ENCODE measurements around the gene ANKHD1. TPM values are rescaled to one million over a fixed set of nuclear protein-coding genes. Genes with fewer than 3 reads are reported as not detected.

The ANKHD1 gene
- total and polyA plus RNA-seq, 12 donors, result 58.2 to 141 (median 99.2) TPM

DNA sequence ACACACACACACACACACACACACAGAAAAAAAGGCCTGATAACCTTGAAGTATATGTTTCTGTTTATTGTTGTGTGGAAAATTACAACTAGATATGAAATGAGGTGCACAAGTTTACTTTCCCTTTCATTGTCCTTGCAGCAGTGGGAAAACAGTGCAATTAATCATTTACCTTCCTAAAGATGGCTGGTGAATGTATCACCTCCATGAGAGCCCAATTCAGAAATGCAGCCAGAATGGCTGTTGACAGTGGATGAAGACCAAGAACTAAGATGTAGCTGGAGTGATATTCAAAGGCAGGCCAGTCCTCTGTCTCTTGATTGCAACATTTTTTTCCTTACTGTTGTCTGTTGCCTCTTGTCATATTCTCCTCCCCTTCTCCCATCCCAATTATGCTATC is 96.3 kb downstream of the ANKHD1 start:
- no peak overlapping the region for H3K4me3 ChIP-seq
- peak overlapping the region in 1 of 5 donors; percentile 2 for H3K27ac ChIP-seq
- DNase-seq, result no peak
- no peaks in the 10 kb centered on the region for H3K9me3 ChIP-seq (replicated peaks in 1 of 3)
- H3K36me3 ChIP-seq (replicated peaks in 1 of 2), result peaks cover 0 to 9% of the 10 kb centered on the region in 2 donors
- H3K27me3 ChIP-seq, result no peaks in the 10 kb centered on the region
- intact Hi-C loops (cut with DNase I), result no loop called here
- peaks cover 7 to 9% of the 10 kb centered on the region in 2 donors for H3K4me1 ChIP-seq (replicated peaks in 1 of 2)
- TF ChIP-seq POLR2A (IDR thresholded peaks at IDR 0.05) (no peak), CTCF (IDR thresholded peaks at IDR 0.05) (no peak)

DNA sequence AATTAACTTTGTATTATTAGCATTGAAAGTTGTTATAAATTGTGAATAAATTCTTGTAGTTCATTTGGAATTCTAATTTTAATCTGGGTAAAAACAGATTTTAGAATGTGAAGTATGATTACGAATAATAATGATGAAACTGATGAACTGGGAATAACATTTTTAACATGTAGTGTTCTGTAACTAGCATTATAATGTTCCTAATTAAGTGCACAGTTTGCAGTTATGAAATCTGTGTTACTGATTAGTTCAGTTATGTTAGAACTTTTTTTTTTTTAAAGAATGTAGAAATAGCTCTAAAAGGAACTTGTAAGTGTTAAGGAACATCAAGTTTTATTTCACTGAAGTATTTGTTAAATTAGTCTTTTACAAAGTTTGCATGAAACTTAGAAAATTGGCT is 97.0 kb downstream of the ANKHD1 start:
- no peak for DNase-seq
- Histone ChIP-seq H3K36me3 (replicated peaks in 1 of 2) (peaks cover 0 to 9% of the 10 kb centered on the region in 2 donors), H3K27me3 (no peaks in the 10 kb centered on the region), H3K4me3 (no peak overlapping the region), H3K4me1 (replicated peaks in 1 of 2) (peaks cover 7 to 9% of the 10 kb centered on the region in 2 donors), H3K9me3 (replicated peaks in 1 of 3) (no peaks in the 10 kb centered on the region), H3K27ac (peak overlapping the region in 1 of 5 donors; percentile 2)
- intact Hi-C loops (cut with DNase I), result no loop called here
- WGBS, 4 donors, result 91 to 97% (median 93%) methylated on average over 1 of the region's 1 CpG
- TF ChIP-seq POLR2A (IDR thresholded peaks at IDR 0.05) (no peak), CTCF (IDR thresholded peaks at IDR 0.05) (no peak)

GRCh38 chr5:140502834-140503233 is 101.2 kb downstream of the ANKHD1 start:
- H3K36me3 ChIP-seq (replicated peaks in 1 of 2), result peaks cover 0 to 33% of the 10 kb centered on the region in 2 donors
- WGBS, 4 donors, result 91 to 98% (median 94%) methylated on average over 2 of the region's 2 CpGs
- no peak for DNase-seq
- peaks cover 3 to 7% of the 10 kb centered on the region in 2 donors for H3K4me1 ChIP-seq (replicated peaks in 1 of 2)
- no peaks in the 10 kb centered on the region for H3K27me3 ChIP-seq
- H3K27ac ChIP-seq, result no peak overlapping the region
- TF ChIP-seq POLR2A (IDR thresholded peaks at IDR 0.05) (no peak), CTCF (IDR thresholded peaks at IDR 0.05) (no peak)
- H3K9me3 ChIP-seq (replicated peaks in 1 of 3), result no peaks in the 10 kb centered on the region
- H3K4me3 ChIP-seq, result no peak overlapping the region
- intact Hi-C loops (cut with DNase I), result no loop called here

DNA sequence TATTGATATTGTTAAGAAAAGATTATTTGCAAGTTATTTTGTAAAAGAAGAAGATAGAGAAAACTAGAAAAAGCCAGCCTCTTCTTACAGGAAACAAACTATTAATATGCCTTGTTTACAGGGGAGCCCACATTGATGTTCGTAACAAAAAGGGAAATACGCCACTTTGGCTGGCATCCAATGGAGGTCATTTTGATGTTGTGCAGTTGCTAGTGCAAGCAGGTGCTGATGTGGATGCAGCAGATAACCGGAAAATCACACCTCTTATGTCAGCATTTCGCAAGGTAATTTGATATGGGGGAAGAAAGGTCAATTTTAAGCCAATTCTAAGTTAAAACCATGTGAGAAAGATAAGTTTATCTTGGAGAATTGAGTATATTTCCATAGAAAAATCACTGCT is 108.3 kb downstream of the ANKHD1 start:
- 66 to 77% (median 72%) methylated on average over 4 of the region's 4 CpGs for WGBS, 4 donors
- Histone ChIP-seq H3K36me3 (replicated peaks in 1 of 2) (peaks cover 0 to 88% of the 10 kb centered on the region in 2 donors), H3K4me3 (no peak overlapping the region), H3K27ac (no peak overlapping the region), H3K4me1 (replicated peaks in 1 of 2) (no peaks in the 10 kb centered on the region), H3K9me3 (replicated peaks in 1 of 3) (no peaks in the 10 kb centered on the region), H3K27me3 (no peaks in the 10 kb centered on the region)
- intact Hi-C loops (cut with DNase I), result no loop called here
- peak in 2 of 7 donors; percentile 17 to 69 for DNase-seq
- TF ChIP-seq POLR2A (IDR thresholded peaks at IDR 0.05), result no peak
- TF ChIP-seq CTCF (IDR thresholded peaks at IDR 0.05), result no peak
